HG02610 (cell line): ENCODE results near the gene WSB1.
A peak's percentile ranks its signal among the peaks of the same experiment; 100 is the strongest.
"Not testable (repeated sequence)": the region's sequence is repeated elsewhere in the genome, so short reads cannot be mapped to it uniquely, and the experiment has no call there.

Experiments
- ATAC-seq: cut with Tn5 transposase; IDR thresholded peaks from one replicate; pipeline ENCODE4 v1.9.1; 2021; ENCODE audit warnings: mild to moderate bottlenecking, moderate library complexity; ENCODE audit not compliant: unreplicated experiment

Gene WSB1

GRCh38 chr17:27315322-27315721, 21.4 kb downstream of the WSB1 start:
- no peak for ATAC-seq

- ATAC-seq: no peak
These were observed 22.0 kb downstream of the WSB1 start for GRCh38 chr17:27315796-27316465.

GRCh38 chr17:27318228-27318627, 24.3 kb downstream of the WSB1 start:
- no peak for ATAC-seq

GRCh38 chr17:27318633-27319032, 24.7 kb downstream of the WSB1 start:
- ATAC-seq: no peak

- ATAC-seq: no peak
These were observed 25.8 kb downstream of the WSB1 start for GRCh38 chr17:27319541-27320221.

GRCh38 chr17:27320222-27320560, 26.3 kb downstream of the WSB1 start:
- ATAC-seq: no peak

GRCh38 chr17:27321372-27321771, 27.5 kb downstream of the WSB1 start:
- no peak for ATAC-seq

GRCh38 chr17:27322026-27322425, 28.1 kb downstream of the WSB1 start:
- ATAC-seq: no peak

GRCh38 chr17:27322690-27323508, 29.0 kb downstream of the WSB1 start:
- ATAC-seq: no peak

GRCh38 chr17:27323538-27324215, 29.8 kb downstream of the WSB1 start:
- no peak for ATAC-seq

GRCh38 chr17:27324771-27325339, 30.9 kb downstream of the WSB1 start:
- no peak for ATAC-seq

- ATAC-seq: no peak
These were observed 32.1 kb downstream of the WSB1 start for GRCh38 chr17:27326051-27326450.

- no peak for ATAC-seq
These were observed 32.7 kb downstream of the WSB1 start for GRCh38 chr17:27326585-27326984.

GRCh38 chr17:27327397-27327796, 33.5 kb downstream of the WSB1 start:
- no peak for ATAC-seq

- ATAC-seq: no peak
These were observed 34.0 kb downstream of the WSB1 start for GRCh38 chr17:27327871-27328270.

GRCh38 chr17:27328686-27329085, 34.8 kb downstream of the WSB1 start:
- ATAC-seq: not testable (repeated sequence)

GRCh38 chr17:27329146-27329805, 35.4 kb downstream of the WSB1 start:
- ATAC-seq: no peak

GRCh38 chr17:27332047-27332393, 38.1 kb downstream of the WSB1 start:
- no peak for ATAC-seq

GRCh38 chr17:27332485-27333409, 38.8 kb downstream of the WSB1 start:
- peak; percentile 85 for ATAC-seq
